IMR-90 (cell line): ENCODE measurements around the gene OPN5. TPM values are rescaled to one million over a fixed set of nuclear protein-coding genes. Genes with fewer than 3 reads are reported as not detected.

Experiments used
- ATAC-seq: fragments of 200-7000 bp; cut with Tn5 transposase; 2 replicates; pipeline ENCODE4 v1.9.1; 2020; ENCODE audit warnings: low read depth, mild to moderate bottlenecking, moderate library complexity
- BruUV-seq: library from RNA; stranded (reverse); fragments of 400-500 nt; replicated peaks from 2 replicates; lab custom pipeline; 2021; lab: Mats Ljungman, UMichigan
- CTCF ChIA-PET: fragments of 300-600 bp; formaldehyde crosslinking; extraction: SDS; loops from one replicate; lab custom pipeline; 2021; ENCODE audit warnings: antibody characterized with exemption; lab: Yijun Ruan, JAX
- POLR2A ChIA-PET: fragments of 300-600 bp; sonication (Branson Sonifier 250); formaldehyde crosslinking; loops from one replicate; lab custom pipeline; 2022; ENCODE audit warnings: antibody characterized with exemption; ENCODE audit not compliant: unreplicated experiment; lab: Charles Lee
- DNase-seq: peaks from one replicate; pipeline ENCODE4 v3.0.0; 2013
- H2AFZ ChIP-seq: replicated peaks from 2 replicates; pipeline ENCODE3; 2013; ENCODE audit warnings: low read length, mild to moderate bottlenecking; ENCODE audit not compliant: poor library complexity
- H2AK5ac ChIP-seq: 2 replicates; pipeline ENCODE4 v1.6.1; 2013; ENCODE audit warnings: low read depth, low read length, inconsistent platforms
- H2AK9ac ChIP-seq: replicated peaks from 2 replicates; pipeline ENCODE3; 2013; ENCODE audit warnings: mild to moderate bottlenecking, low read depth, low read length, moderate library complexity; ENCODE audit not compliant: poor library complexity
- H2BK120ac ChIP-seq: 2 replicates; pipeline ENCODE4 v1.6.1; 2013; ENCODE audit warnings: low read depth, low read length, inconsistent platforms
- H2BK15ac ChIP-seq: 3 replicates; pipeline ENCODE4 v1.6.1; 2013; ENCODE audit warnings: low read depth, low read length, inconsistent platforms
- H2BK20ac ChIP-seq: 2 replicates; pipeline ENCODE4 v1.6.1; 2013; ENCODE audit warnings: low read depth, mild to moderate bottlenecking, inconsistent platforms, low read length, moderate library complexity
- H2BK5ac ChIP-seq: 2 replicates; pipeline ENCODE4 v1.6.1; 2013; ENCODE audit warnings: mild to moderate bottlenecking, low read depth, low read length, inconsistent platforms; ENCODE audit not compliant: poor library complexity, severe bottlenecking
- H3K14ac ChIP-seq: replicated peaks from 2 replicates; pipeline ENCODE4 v1.6.1; 2013; ENCODE audit warnings: low read depth, low read length, inconsistent platforms
- H3K18ac ChIP-seq: 2 replicates; pipeline ENCODE4 v1.6.1; 2013; ENCODE audit warnings: low read depth, low read length, control low read depth
- H3K23ac ChIP-seq: 2 replicates; pipeline ENCODE4 v1.6.1; 2013; ENCODE audit warnings: low read depth, low read length, inconsistent platforms
- H3K27ac ChIP-seq: 2 replicates; pipeline ENCODE4 v1.5.1; 2013; ENCODE audit warnings: mild to moderate bottlenecking, control low read depth, low read length; ENCODE audit not compliant: insufficient read depth
- H3K27me3 ChIP-seq: 2 replicates; pipeline ENCODE4 v1.6.1; 2013; ENCODE audit warnings: low read length; ENCODE audit not compliant: control insufficient read depth, insufficient read depth
- H3K36me3 ChIP-seq: 2 replicates; pipeline ENCODE4 v1.6.1; 2013; ENCODE audit warnings: low read length, mixed read lengths; ENCODE audit not compliant: control insufficient read depth, insufficient read depth
- H3K4ac ChIP-seq: 2 replicates; pipeline ENCODE4 v1.6.1; 2013; ENCODE audit warnings: low read depth, low read length, inconsistent platforms
- H3K4me1 ChIP-seq: 2 replicates; pipeline ENCODE4 v1.6.1; 2013; ENCODE audit warnings: low read length, mixed read lengths; ENCODE audit not compliant: control insufficient read depth, insufficient read depth
- H3K4me2 ChIP-seq: 2 replicates; pipeline ENCODE4 v1.6.1; 2013; ENCODE audit warnings: low read depth, mild to moderate bottlenecking, control low read depth, low read length, moderate library complexity
- H3K4me3 ChIP-seq: 2 replicates; pipeline ENCODE4 v1.5.1; 2013; ENCODE audit warnings: low read depth, mild to moderate bottlenecking, control low read depth, low read length, moderate library complexity; ENCODE audit not compliant: insufficient read depth
- H3K56ac ChIP-seq: 2 replicates; pipeline ENCODE4 v1.6.1; 2013; ENCODE audit warnings: low read length, inconsistent platforms; ENCODE audit not compliant: insufficient read depth; ENCODE audit errors: extremely low read depth
- H3K79me1 ChIP-seq, 2 experiments: 2 replicates each; pipeline ENCODE4 v1.6.1; 2013; ENCODE audit warnings: low read length in 2 of 2, inconsistent platforms in 1 of 2, low read depth in 1 of 2
- H3K9ac ChIP-seq: 2 replicates; pipeline ENCODE4 v1.6.1; 2013; ENCODE audit warnings: low read depth, low read length, control low read depth
- H3K9me1 ChIP-seq: 2 replicates; pipeline ENCODE4 v1.6.1; 2013; ENCODE audit warnings: low read length, inconsistent platforms; ENCODE audit not compliant: insufficient read depth
- H3K9me3 ChIP-seq: 2 replicates; pipeline ENCODE4 v1.6.1; 2013; ENCODE audit warnings: low read length; ENCODE audit not compliant: control insufficient read depth, insufficient read depth
- H4K20me1 ChIP-seq: 2 replicates; pipeline ENCODE4 v1.6.1; 2013; ENCODE audit warnings: low read length, inconsistent platforms; ENCODE audit not compliant: insufficient read depth
- H4K5ac ChIP-seq: 2 replicates; pipeline ENCODE4 v1.6.1; 2013; ENCODE audit warnings: mild to moderate bottlenecking, low read depth, low read length, control low read depth
- H4K8ac ChIP-seq, 2 experiments: 2 replicates each; pipeline ENCODE4 v1.6.1; 2013; ENCODE audit warnings: low read depth in 2 of 2, low read length in 2 of 2, control low read depth in 1 of 2, inconsistent platforms in 1 of 2
- H4K91ac ChIP-seq: 2 replicates; pipeline ENCODE4 v1.6.1; 2013; ENCODE audit warnings: low read depth, low read length, inconsistent platforms; ENCODE audit not compliant: insufficient read depth
- BHLHE40 ChIP-seq: fragments of 150-350 bp; IDR thresholded peaks from 2 replicates; pipeline ENCODE4 v1.6.1; 2016; ENCODE audit warnings: mild to moderate bottlenecking, low read depth, low read length
- CTCF ChIP-seq: conservative IDR thresholded peaks from 2 replicates; pipeline ENCODE4 v1.5.1; 2012; ENCODE audit warnings: mild to moderate bottlenecking, low read depth, low read length, improper control_type of control experiment
- MAFK ChIP-seq: IDR thresholded peaks from 2 replicates; pipeline ENCODE4 v1.6.1; 2012; ENCODE audit warnings: low read depth, low read length, improper control_type of control experiment
- MAZ ChIP-seq: IDR thresholded peaks from 2 replicates; pipeline ENCODE4 v1.6.1; 2012; ENCODE audit warnings: low read depth, mild to moderate bottlenecking, low read length, improper control_type of control experiment, moderate library complexity, borderline replicate concordance
- MXI1 ChIP-seq: IDR thresholded peaks from 2 replicates; pipeline ENCODE4 v1.6.1; 2012; ENCODE audit warnings: low read depth, mild to moderate bottlenecking, low read length, moderate library complexity, borderline replicate concordance
- NFE2L2 ChIP-seq: fragments of 150-350 bp; IDR thresholded peaks from 2 replicates; pipeline ENCODE4 v1.6.1; 2016; ENCODE audit warnings: low read depth, mild to moderate bottlenecking, low read length
- POLR2A ChIP-seq: IDR thresholded peaks from 2 replicates; pipeline ENCODE4 v1.6.1; 2012; ENCODE audit warnings: mild to moderate bottlenecking, low read depth, low read length
- RAD21 ChIP-seq: IDR thresholded peaks from 2 replicates; pipeline ENCODE4 v1.6.1; 2012; ENCODE audit warnings: low read length, improper control_type of control experiment
- RCOR1 ChIP-seq: IDR thresholded peaks from 2 replicates; pipeline ENCODE4 v1.6.1; 2012; ENCODE audit warnings: mild to moderate bottlenecking, low read length, improper control_type of control experiment; ENCODE audit not compliant: insufficient replicate concordance
- RFX5 ChIP-seq: IDR thresholded peaks from 2 replicates; pipeline ENCODE4 v1.8.0; 2012; ENCODE audit warnings: low read depth, mild to moderate bottlenecking, low read length, moderate library complexity
- whole genome bisulfite sequencing, 2 experiments: methylation state at CpG; one replicate each; pipeline versions ENCODE4 v1.1.5 to v1.1.7; 2013; ENCODE audit warnings: missing lambda C conversion rate in 2 of 2; ENCODE audit not compliant: insufficient read length in 1 of 2; ENCODE audit errors: extremely low coverage in 2 of 2; 5-methylcytosine and 5-hydroxymethylcytosine counted together
- dilution Hi-C: fragments of 300-500 bp; cut with HindIII; formaldehyde crosslinking; loops from one replicate; pipeline ENCODE4 v1.14.3; 2018; ENCODE audit warnings: low sequenced_read_pairs; ENCODE audit not compliant: unreplicated experiment
- in situ Hi-C: fragments of 300-500 bp; cut with MboI; formaldehyde crosslinking; loops from 3 replicates; pipeline ENCODE4 v1.14.3; 2019; ENCODE audit warnings: low sequenced_read_pairs, inconsistent platforms, mixed read lengths
- intact Hi-C: fragments of 100-400 bp; cut with micrococcal nuclease; formaldehyde crosslinking; loops from 2 replicates; pipeline ENCODE4 v1.10.0; 2022
- polyA plus RNA-seq, 3 experiments: library from polyadenylated mRNA; depleted of rRNA; stranded (reverse); fragments of >200 nt; gene quantifications; 2 replicates each; pipeline ENCODE4 v1.2.3, GENCODE V29; 2012; ENCODE audit warnings: low replicate concordance in 1 of 3
- total RNA-seq: library from RNA; depleted of rRNA; stranded (reverse); fragments of >200 nt; gene quantifications from 2 replicates; pipeline ENCODE4 v1.2.3, GENCODE V29; 2012
- TF ChIP-seq, protein P1 (sequence below): fragments of 150-350 bp; IDR thresholded peaks from 2 replicates; pipeline ENCODE4 v1.6.1; 2017; ENCODE audit warnings: mild to moderate bottlenecking, antibody characterized with exemption, low read length, low read depth

OPN5 gene
- total and polyA plus RNA-seq, 2 of the 4 experiments (the other 2 are of a cell fraction): not detected

DNA sequence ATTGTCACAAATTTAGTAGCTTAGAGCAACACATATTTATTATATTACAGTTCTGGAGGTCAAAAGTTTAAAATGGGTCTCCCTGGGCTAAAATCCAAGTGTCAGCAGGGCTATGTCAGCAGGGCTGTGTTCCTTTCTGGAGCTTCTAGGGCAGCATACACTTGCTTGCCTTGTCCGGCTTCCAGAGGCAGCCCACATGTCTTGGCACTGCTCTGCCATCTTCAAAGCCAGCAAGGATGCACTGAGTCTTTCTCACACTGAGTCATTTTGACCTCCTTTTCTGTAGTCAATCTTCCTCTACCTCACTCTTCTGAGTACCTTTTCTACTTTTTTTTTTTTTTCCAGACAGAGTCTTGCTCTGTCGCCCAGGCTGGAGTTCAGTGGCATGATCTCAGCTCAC, 44.4 kb upstream of the OPN5 start:
- H2BK20ac ChIP-seq: no peak overlapping the region
- no peaks in the 10 kb centered on the region for H3K9me1 ChIP-seq
- no peak overlapping the region for H3K4ac ChIP-seq
- in situ Hi-C loops (no loop called here), dilution Hi-C loops (no loop called here), intact Hi-C loops (no loop called here)
- DNase-seq (no peak), ATAC-seq (no peak)
- H4K8ac ChIP-seq: no peak overlapping the region
- CTCF ChIA-PET: no interaction called here
- WGBS, 2 experiments: no CpG with 5 or more reads among the region's 2 CpGs
- POLR2A ChIA-PET: no interaction called here
- no peaks in the 10 kb centered on the region for H3K36me3 ChIP-seq
- no peaks in the 10 kb centered on the region for H3K4me1 ChIP-seq
- H2AFZ ChIP-seq: no peak overlapping the region
- H3K9me3 ChIP-seq: no peaks in the 10 kb centered on the region
- no peak overlapping the region for H3K9ac ChIP-seq
- H2AK9ac ChIP-seq: no peak overlapping the region
- H3K4me3 ChIP-seq: no peak overlapping the region
- H3K4me2 ChIP-seq: no peak overlapping the region
- no peak overlapping the region for H4K5ac ChIP-seq
- no peak overlapping the region for H3K27ac ChIP-seq
- H3K23ac ChIP-seq: no peak overlapping the region
- H3K18ac ChIP-seq: no peak overlapping the region
- no peaks in the 10 kb centered on the region for H3K79me1 ChIP-seq
- no peak overlapping the region for H2BK5ac ChIP-seq
- no peak overlapping the region for H2BK120ac ChIP-seq
- no peaks in the 10 kb centered on the region for H3K27me3 ChIP-seq
- no peaks in the 10 kb centered on the region for H4K20me1 ChIP-seq
- no peak overlapping the region for H2AK5ac ChIP-seq
- TF ChIP-seq NFE2L2 (no peak), MAFK (no peak), RAD21 (no peak), BHLHE40 (no peak), MAZ (no peak), RFX5 (no peak), MXI1 (no peak), POLR2A (no peak), RCOR1 (no peak), CTCF (no peak)
- TF ChIP-seq, protein P1, sequence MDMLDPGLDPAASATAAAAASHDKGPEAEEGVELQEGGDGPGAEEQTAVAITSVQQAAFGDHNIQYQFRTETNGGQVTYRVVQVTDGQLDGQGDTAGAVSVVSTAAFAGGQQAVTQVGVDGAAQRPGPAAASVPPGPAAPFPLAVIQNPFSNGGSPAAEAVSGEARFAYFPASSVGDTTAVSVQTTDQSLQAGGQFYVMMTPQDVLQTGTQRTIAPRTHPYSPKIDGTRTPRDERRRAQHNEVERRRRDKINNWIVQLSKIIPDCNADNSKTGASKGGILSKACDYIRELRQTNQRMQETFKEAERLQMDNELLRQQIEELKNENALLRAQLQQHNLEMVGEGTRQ: no peak
- H4K91ac ChIP-seq: no peak overlapping the region
- H3K56ac ChIP-seq: no peak overlapping the region
- no peak overlapping the region for H2BK15ac ChIP-seq
- H3K14ac ChIP-seq: no peak overlapping the region
- BruUV-seq: no TSS peak
